GM19023 (cell line): ENCODE measurements around the gene BMP7.
"Not testable (repeated sequence)": the region's sequence is repeated elsewhere in the genome, so short reads cannot be mapped to it uniquely, and the experiment has no call there.

ENCODE experiments used
- ATAC-seq: cut with Tn5 transposase; IDR thresholded peaks from one replicate; pipeline ENCODE4 v1.9.1; 2021; ENCODE audit warnings: mild to moderate bottlenecking, moderate library complexity; ENCODE audit not compliant: unreplicated experiment

Gene BMP7

GRCh38 chr20:57174737-57175136 is 91.7 kb downstream of the BMP7 start:
- ATAC-seq: no peak

GRCh38 chr20:57173986-57174385 is 92.5 kb downstream of the BMP7 start:
- ATAC-seq: no peak

GRCh38 chr20:57173041-57173440 is 93.4 kb downstream of the BMP7 start:
- ATAC-seq: no peak

DNA sequence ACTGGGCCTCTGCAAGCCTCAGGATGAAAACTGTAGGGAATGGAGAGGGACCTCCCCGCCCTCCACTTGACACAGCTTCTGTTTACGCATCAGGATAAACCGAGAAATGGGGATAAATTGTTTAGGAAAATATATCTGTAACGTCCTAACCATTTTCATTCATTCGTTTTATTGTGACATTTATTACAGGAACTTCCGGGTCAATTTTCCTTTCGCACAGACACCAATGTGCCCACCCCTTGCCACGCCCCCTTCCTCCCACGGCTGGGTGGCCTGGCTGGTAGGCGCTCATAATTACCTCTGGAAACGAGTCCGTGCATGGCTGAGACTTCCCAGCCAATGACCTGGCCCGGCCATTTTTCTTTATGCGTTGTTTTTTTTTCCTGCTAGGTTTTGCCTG is 96.1 kb downstream of the BMP7 start:
- no peak for ATAC-seq

DNA sequence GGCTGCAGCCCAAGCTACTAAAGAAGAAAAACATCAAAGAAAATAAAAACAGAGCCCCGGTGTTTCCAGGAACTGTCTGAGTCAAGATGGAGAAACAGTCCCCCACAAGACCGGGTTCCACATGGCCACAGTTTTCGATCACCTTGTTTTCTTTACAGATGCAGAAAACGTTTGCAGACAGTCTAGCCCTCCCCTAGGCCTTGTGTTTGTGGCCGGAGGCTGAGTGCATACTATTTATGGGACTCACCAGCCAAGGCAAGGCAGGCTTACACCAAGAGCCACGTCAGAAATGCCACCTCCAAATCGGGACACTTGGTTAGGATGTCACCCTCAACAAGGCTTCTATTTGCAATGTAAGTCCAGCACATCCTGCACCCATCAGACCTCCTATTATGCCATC is 97.3 kb downstream of the BMP7 start:
- ATAC-seq: no peak

DNA sequence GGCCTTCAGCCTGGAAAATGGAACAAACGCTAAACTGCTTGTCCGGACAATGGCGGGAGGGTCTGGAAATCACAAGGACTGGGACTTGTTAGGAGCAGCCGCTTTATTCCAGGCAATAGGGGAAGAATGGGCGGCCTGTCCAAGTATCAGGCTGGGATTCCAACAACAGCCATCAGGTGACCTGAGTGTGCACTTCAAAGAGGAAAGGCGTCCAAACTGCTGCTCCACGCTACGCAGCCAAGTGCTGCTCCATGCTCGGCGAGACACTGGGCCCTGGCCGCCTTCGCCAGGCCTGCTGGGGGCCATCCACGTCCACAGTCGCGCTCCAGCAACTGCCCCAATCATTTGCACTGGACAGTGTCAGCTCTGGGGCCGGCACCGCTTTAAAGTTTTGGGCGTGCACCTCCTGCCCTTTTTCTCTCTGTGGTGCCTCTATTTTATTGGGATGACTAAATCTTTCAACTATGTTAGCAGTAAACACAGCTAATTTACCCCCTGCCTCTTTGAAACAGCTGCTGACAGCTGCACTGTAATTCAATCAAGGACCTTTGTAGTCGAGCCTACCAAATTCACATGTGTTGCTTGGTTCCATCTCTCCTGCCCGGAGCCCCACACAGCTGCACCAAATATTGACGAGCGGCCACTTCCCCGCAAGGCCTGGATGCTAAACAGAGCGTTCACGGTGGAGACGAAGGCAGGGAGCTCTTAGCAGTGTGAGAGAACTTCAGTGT is 98.3 kb downstream of the BMP7 start:
- ATAC-seq: no peak

GRCh38 chr20:57167292-57167655 is 99.2 kb downstream of the BMP7 start:
- ATAC-seq: no peak

GRCh38 chr20:57166568-57167291 is 99.7 kb downstream of the BMP7 start:
- no peak for ATAC-seq

GRCh38 chr20:57165427-57166004 is 100.9 kb downstream of the BMP7 start:
- no peak for ATAC-seq

DNA sequence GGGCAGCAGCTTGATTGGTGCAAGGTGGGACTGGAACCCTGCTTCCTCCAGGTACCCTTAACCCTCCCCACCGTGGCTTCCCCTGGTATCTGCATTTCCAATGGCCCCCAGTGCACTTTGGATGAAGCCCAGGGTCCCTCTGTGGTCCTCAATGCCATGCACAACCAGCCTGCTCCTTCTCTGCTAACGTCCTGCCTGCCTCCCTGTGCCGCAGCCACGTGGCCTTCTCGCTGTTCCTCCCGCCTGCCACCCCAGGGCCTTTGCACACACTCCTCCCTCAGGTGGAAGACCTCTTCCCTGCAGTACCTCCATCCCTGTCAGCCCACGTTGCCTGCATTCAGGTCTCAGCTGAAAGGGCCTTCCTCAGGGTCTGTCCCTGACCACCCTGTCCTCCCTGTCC is 101.6 kb downstream of the BMP7 start:
- ATAC-seq: no peak

DNA sequence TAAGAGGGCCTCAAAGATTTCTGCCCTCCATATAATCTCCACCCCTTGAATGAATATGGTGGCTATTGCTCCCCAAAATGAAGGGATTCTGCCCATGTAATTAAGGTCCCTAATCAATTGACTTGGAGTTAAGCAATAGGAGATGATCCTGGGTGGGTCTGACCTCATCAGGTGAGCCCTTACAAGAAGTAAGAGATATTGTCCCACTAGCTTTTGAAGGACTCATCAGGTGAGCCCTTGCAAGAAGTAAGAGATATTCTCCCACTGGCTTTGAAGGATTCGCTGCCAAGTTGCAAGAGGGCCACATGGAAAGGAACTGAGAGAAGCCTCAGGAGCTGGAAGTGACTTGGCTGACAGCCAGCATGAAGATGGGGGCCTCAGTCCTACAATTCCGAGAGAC is 103.4 kb downstream of the BMP7 start:
- no peak for ATAC-seq

DNA sequence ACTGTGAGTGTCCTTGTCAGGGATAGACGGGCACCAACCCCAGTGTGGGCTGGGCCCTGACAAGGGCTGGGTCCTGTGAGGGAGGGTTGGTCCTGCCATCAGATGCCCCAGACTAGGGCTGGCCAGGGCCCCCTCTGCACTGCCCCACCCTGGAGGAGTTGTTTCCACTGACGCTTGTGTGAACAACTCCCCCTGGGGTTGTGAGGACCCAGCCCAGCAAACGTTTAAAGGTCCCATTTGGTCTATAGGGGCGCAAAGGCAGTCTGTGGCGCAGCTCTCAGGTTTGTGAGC is 104.1 kb downstream of the BMP7 start:
- no peak for ATAC-seq

- ATAC-seq: no peak
These were observed 104.7 kb downstream of the BMP7 start for GRCh38 chr20:57161478-57162361.

GRCh38 chr20:57160985-57161384 is 105.5 kb downstream of the BMP7 start:
- ATAC-seq: no peak

DNA sequence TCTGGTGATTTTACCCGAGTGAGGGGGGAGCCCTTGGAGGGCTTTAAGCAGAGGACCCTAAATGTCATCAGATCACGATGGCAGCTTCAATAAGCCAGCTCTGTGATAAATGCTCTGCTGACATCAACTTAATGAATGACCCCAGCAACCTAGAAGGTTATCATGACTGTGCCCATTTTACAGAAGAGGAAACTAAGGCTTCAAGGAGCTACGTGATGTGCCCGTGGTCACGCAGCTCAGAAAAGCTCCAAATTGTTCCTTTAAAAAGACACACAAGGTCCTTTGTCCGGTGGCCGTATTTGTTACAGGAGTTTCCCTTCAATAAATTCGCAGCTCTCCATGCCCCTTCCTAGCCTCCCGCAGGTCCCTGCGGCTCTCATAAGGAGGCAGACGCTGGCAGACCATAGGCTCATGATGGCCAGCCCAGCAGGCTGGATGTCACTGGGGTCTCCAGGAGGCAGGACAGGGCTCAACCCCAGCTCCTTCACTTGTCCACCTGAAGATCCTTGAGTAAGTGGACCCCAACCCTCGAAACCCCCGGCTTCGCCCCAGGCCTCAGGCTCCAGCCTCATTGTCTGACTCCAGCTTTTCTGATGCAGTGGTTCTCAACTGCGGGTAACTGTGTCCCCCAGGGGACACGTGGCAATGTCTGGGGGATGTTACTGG is 106.4 kb downstream of the BMP7 start:
- no peak for ATAC-seq

- no peak for ATAC-seq
These were observed 107.1 kb downstream of the BMP7 start for GRCh38 chr20:57159193-57159851.

- no peak for ATAC-seq
These were observed 108.0 kb downstream of the BMP7 start for GRCh38 chr20:57158474-57158873.

GRCh38 chr20:57157787-57158186 is 108.7 kb downstream of the BMP7 start:
- ATAC-seq: not testable (repeated sequence)

DNA sequence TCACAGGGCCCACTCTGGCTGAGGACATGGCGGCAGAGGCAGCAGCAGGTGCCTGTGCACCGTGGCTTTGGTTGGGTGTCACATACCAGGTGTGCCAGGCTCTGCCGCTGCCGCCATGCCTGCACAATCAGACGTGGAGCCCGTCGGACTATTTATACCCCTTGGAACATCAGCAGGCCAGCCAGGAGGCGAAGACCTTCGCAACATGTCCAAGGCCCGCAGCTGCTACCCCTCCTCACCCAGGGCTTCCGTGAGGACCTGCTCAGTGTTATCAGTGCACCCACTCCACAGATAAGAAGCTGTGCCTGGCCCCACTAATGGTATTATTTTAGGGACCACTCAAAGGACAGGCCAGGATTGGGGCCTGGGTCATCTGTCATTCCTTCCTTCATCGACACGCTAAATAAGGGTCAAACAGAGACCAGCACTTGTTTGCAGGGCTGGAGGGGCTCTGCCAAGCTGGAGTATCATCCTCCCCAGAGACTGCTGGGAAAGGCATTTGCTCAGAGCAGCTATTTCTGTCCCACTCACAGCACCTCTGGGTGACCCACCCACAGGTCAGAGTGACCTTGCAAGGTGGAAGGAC is 109.2 kb downstream of the BMP7 start:
- ATAC-seq: no peak
